GM12801 (cell line): ENCODE data around the gene GNG8.

ENCODE experiments used
- TF ChIP-seq, protein P1 (sequence below): IDR thresholded peaks from one replicate; pipeline ENCODE4 v1.5.1; 2011; ENCODE audit warnings: control low read depth; ENCODE audit not compliant: insufficient read length; ENCODE audit errors: extremely low read depth

Gene GNG8

GRCh38 chr19:46629546-46630025, 6.4 kb downstream of the GNG8 start:
- TF ChIP-seq, protein P1, sequence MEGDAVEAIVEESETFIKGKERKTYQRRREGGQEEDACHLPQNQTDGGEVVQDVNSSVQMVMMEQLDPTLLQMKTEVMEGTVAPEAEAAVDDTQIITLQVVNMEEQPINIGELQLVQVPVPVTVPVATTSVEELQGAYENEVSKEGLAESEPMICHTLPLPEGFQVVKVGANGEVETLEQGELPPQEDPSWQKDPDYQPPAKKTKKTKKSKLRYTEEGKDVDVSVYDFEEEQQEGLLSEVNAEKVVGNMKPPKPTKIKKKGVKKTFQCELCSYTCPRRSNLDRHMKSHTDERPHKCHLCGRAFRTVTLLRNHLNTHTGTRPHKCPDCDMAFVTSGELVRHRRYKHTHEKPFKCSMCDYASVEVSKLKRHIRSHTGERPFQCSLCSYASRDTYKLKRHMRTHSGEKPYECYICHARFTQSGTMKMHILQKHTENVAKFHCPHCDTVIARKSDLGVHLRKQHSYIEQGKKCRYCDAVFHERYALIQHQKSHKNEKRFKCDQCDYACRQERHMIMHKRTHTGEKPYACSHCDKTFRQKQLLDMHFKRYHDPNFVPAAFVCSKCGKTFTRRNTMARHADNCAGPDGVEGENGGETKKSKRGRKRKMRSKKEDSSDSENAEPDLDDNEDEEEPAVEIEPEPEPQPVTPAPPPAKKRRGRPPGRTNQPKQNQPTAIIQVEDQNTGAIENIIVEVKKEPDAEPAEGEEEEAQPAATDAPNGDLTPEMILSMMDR, result no peak

DNA sequence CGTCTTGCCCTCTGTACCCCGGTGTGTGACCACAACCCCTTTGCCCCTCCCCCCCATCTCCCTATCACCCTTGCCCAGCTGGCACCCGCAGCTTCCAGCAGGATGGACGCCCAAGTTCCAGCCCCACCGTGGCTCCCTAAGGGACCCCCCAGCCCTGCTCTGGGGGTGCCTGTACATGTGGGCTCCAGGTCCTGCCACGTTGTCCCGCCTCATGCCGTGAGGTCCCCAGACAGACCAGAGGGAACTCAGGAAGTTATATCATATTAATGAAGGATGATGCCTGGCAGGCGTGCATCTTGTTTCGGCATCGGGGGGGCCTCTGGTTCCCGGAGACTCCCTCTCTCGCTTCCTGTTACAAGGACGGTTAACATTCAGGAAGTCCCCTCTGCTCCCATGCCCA, 9.6 kb downstream of the GNG8 start:
- TF ChIP-seq, protein P1, result no peak

DNA sequence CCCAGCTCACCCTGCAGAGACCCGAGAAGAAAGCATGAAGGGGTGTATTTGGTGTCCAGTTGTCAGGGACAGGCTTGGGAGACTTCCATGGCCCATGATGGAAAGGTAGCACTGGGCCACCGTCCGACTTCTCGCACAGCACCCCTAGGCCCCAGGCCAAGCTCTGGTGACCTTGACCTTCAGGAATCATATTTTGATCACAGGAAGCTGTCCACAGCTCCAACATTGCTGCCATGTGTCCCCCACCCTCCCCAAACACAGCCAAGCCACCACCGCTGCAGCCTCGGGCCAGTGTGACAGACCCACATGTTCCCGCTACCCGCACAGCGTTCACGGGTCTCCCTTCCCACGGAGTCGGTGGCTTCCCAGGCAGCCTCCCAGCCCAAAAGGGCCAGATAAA, 10.3 kb downstream of the GNG8 start:
- TF ChIP-seq, protein P1, result no peak

GRCh38 chr19:46624958-46625661, 10.9 kb downstream of the GNG8 start, which contains the start of gene PTGIR:
PTGIR (minus strand) TSS chr19:46625089; CDS start chr19:46624225, 864 bp downstream.
- TF ChIP-seq, protein P1, result no peak

- TF ChIP-seq, protein P1, result no peak
Measured at GRCh38 chr19:46623915-46624502, 12.0 kb downstream of the GNG8 start.

GRCh38 chr19:46622118-46622446, 13.9 kb downstream of the GNG8 start:
- TF ChIP-seq, protein P1, result no peak

- TF ChIP-seq, protein P1, result no peak
Measured at GRCh38 chr19:46621191-46622117, 14.5 kb downstream of the GNG8 start.
